Ectodermal cell (in vitro differentiated cells): ENCODE measurements around the gene ACO1.
"Not testable (repeated sequence)": the region's sequence is repeated elsewhere in the genome, so short reads cannot be mapped to it uniquely, and the experiment has no call there.

Experiments
- H3K27ac ChIP-seq: 2 replicates; pipeline ENCODE4 v1.7.0; 2013; ENCODE audit warnings: mild to moderate bottlenecking, low read depth, low read length; ENCODE audit not compliant: insufficient read depth, poor library complexity, severe bottlenecking
- H3K27me3 ChIP-seq: 2 replicates; pipeline ENCODE4 v1.7.0; 2013; ENCODE audit warnings: mild to moderate bottlenecking, low read length; ENCODE audit not compliant: insufficient read depth, control insufficient read depth, poor library complexity, severe bottlenecking
- H3K36me3 ChIP-seq: one replicate; pipeline ENCODE4 v1.7.0; 2013; ENCODE audit warnings: low read length; ENCODE audit not compliant: control insufficient read depth, insufficient read depth
- H3K4me1 ChIP-seq: one replicate; pipeline ENCODE4 v1.7.0; 2013; ENCODE audit warnings: low read length; ENCODE audit not compliant: control insufficient read depth, insufficient read depth
- H3K4me3 ChIP-seq: 2 replicates; pipeline ENCODE4 v1.7.0; 2013; ENCODE audit warnings: low read depth, low read length, control low read depth; ENCODE audit not compliant: insufficient read depth
- H3K9me3 ChIP-seq: 2 replicates; pipeline ENCODE4 v1.7.0; 2013; ENCODE audit warnings: mild to moderate bottlenecking, low read length, moderate library complexity; ENCODE audit not compliant: control insufficient read depth
- WGBS, 2 experiments: methylation state at CpG; one replicate each; pipeline ENCODE4 v1.1.7; 2013; ENCODE audit warnings: missing lambda C conversion rate in 2 of 2; 5-methylcytosine and 5-hydroxymethylcytosine counted together

ACO1 gene

DNA sequence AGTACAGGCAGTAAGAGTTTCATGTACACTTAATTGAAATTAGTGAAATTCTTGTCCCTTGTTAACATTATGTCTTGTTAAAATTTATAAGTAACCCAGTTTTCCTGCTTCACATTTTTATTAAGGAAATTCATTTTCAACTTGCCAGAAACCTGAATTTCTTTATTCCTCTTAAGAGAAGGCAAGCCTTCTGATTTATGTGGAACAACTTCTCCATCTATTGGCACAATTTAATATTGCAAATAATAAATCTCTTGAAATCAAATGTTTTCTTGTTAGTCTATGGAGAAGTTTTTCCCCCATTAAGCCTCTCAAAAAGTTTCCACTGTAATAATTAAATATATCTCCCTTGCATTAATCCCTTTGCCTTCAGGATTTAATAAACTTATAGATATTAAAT lies 33.8 kb upstream of the ACO1 start:
- Histone ChIP-seq H3K4me3 (no peak overlapping the region), H3K27ac (no peak overlapping the region), H3K4me1 (peaks cover 2% of the 10 kb centered on the region), H3K36me3 (no peaks in the 10 kb centered on the region), H3K9me3 (no peaks in the 10 kb centered on the region), H3K27me3 (no peaks in the 10 kb centered on the region)

DNA sequence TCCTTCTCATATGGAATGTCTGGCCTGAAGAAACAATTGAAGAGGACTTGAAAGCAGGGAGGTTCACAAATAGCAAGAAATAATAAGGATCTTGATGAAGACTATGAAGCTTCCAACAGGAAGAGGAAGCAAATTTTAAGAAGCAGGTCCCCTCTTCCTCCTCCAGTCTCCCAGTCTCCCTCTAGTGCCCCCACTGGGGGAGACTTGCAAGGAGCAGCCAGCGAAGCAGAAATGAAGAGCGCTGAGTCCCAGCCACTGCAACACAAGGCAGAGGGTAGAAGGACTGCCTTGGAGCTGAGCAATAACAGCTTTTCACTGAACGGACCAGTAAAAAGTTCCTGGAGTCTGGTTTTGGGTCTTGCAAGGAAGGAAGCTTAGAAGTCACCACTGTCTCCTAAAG lies 32.6 kb upstream of the ACO1 start:
- Histone ChIP-seq H3K4me3 (no peak overlapping the region), H3K4me1 (no peaks in the 10 kb centered on the region), H3K27ac (no peak overlapping the region), H3K9me3 (no peaks in the 10 kb centered on the region), H3K36me3 (no peaks in the 10 kb centered on the region), H3K27me3 (no peaks in the 10 kb centered on the region)
- 71 to 72% methylated on average over 3 of the region's 3 CpGs for WGBS, 2 experiments

DNA sequence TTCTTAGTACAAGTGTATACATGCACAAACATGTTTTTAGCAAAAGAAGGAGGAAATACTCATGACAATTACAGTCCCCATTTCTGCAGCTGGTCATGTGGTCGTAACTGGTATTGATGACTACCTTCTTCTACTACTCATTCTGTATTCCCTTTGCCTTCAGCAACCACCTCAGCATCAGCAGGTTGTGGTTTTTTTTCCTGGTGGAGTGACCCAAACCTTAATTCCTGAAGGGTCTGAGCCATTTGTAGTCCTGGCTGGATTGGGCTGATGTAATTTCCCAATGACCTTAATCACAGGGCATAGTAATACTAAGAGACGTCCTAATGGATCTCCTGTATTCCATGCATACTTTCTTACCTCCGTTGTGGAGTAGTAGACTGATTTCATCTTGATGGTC lies 31.0 kb upstream of the ACO1 start:
- H3K27me3 ChIP-seq, H3K27ac ChIP-seq, H3K4me1 ChIP-seq, H3K4me3 ChIP-seq, H3K9me3 ChIP-seq, H3K36me3 ChIP-seq: not testable (repeated sequence)
- 92 to 94% methylated on average over 3 of the region's 3 CpGs for WGBS, 2 experiments

DNA sequence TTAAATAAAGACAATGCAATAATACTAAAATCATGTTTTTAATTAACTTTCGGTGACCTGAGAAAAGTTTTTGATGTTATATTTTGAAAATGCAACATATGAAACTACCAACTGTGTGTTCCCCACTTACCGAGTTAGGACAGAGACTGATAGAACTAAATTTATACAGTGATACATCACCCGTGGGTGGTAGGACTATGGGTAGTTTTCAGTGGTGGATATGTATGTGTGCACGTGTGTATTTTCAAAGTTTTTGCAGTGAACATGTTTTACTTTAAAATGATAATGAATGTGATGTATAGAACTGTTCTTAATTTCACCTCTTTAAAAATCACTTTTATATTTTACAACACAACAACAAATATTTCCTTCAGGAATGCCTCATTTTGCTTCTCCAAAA lies 25.0 kb upstream of the ACO1 start:
- Histone ChIP-seq H3K4me3 (no peak overlapping the region), H3K27ac (no peak overlapping the region), H3K36me3 (no peaks in the 10 kb centered on the region), H3K9me3 (no peaks in the 10 kb centered on the region), H3K4me1 (no peaks in the 10 kb centered on the region), H3K27me3 (no peaks in the 10 kb centered on the region)
- WGBS, 2 experiments = 97 to 100% methylated on average over 3 to 4 of the region's 4 CpGs

DNA sequence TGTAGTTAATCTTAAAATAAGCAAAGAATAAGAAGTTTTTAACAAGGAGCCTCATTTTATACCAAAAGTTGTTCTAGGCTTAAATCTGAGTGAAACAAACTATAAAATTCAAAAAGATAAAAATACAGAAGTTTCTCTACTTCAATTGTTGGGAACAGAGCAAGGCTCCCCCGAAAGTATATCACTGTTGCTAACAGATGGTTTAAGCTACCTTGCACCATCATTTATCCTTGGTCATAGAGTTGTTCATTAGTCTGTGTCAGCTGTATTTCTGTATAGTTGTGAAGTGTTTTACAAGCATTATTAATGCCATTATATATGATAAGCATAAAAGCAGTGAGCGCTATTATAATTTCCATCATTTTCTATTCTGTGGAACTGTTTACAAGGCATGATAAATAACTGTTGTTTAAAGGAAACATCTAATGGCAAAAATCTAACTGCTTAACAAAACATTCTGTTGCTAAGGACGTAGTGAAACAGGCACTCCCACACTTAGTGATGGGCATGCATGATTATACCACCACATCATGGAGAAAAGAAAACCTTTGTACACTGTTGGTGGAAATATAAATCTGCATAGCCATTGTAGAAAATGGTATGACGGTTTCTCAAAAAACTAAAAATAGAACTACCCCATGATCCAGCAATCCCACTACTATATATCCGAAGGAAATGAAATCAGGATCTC lies 23.3 kb upstream of the ACO1 start:
- Histone ChIP-seq H3K27me3 (no peaks in the 10 kb centered on the region), H3K36me3 (no peaks in the 10 kb centered on the region), H3K9me3 (no peaks in the 10 kb centered on the region), H3K4me3 (no peak overlapping the region), H3K4me1 (no peaks in the 10 kb centered on the region), H3K27ac (no peak overlapping the region)
- 94 to 97% methylated on average over 3 to 4 of the region's 5 CpGs for WGBS, 2 experiments

DNA sequence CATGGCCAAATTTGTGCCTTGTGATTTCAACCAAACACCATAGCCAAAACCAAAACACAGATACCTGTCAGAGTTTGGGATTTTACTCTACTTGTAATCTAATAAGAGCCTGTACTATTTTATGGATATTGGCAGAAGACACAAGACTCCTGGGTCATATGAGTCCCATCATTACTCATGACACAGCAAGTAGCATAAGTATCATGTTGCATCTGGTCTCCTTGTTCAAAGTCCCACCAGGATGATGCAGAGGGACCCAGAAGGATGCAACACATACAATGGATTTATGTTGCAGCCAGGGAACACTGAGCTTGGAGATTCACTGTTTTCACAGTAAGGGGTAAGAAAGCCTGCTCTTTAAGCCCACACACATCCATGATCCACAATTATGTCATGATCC lies 13.2 kb upstream of the ACO1 start:
- no peak overlapping the region for H3K4me3 ChIP-seq
- H3K27me3 ChIP-seq = no peaks in the 10 kb centered on the region
- no peak overlapping the region for H3K27ac ChIP-seq
- no peaks in the 10 kb centered on the region for H3K9me3 ChIP-seq
- no peaks in the 10 kb centered on the region for H3K36me3 ChIP-seq
- H3K4me1 ChIP-seq = no peaks in the 10 kb centered on the region

DNA sequence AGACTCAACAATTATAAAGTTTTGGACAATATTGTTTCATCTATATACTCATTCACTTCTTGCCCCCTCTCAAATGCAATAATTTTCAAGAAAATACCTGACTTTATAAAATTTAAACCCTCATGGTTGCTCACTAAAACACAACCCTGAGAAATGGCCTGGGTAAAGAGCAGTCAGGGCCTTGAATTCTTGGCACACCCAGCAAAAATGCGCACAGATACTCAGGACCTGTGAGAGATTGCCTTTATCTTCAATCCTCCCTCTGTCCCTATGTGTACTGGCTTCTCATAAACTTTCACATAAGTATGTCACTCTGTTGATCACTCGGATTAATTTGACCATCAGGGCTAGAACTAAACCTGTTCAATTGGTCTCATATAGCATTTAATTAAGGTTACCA lies 12.8 kb upstream of the ACO1 start:
- H3K36me3 ChIP-seq = no peaks in the 10 kb centered on the region
- no peaks in the 10 kb centered on the region for H3K27me3 ChIP-seq
- WGBS, 2 experiments = 97 to 98% methylated on average over 2 of the region's 2 CpGs
- no peak overlapping the region for H3K27ac ChIP-seq
- H3K4me1 ChIP-seq = no peaks in the 10 kb centered on the region
- H3K9me3 ChIP-seq = no peaks in the 10 kb centered on the region
- no peak overlapping the region for H3K4me3 ChIP-seq

DNA sequence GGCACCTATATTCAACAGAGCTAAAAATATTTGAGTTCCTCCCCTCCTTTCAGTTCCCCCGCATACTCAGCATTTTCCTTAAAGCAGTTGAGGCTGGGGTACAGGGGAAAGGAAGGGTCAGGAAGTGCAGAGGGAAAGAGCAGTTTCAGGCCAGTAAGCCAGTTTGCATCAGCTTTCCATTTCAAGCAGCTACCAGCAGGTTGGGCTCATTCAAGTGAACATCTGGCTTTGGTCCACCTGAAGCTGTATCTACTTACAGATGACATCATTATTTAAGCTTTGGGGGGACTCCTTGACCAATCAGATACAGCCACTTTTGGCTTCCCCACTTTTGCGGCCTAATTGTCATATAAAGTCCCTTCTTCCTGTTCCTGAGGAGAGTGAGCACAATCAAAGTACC lies 8.2 kb upstream of the ACO1 start:
- H3K27ac ChIP-seq = no peak overlapping the region
- H3K27me3 ChIP-seq = peaks cover 14% of the 10 kb centered on the region
- H3K4me3 ChIP-seq = no peak overlapping the region
- H3K4me1 ChIP-seq = no peaks in the 10 kb centered on the region
- no peaks in the 10 kb centered on the region for H3K36me3 ChIP-seq
- H3K9me3 ChIP-seq = no peaks in the 10 kb centered on the region
- 66 to 85% methylated on average over 2 of the region's 2 CpGs for whole genome bisulfite sequencing, 2 experiments

DNA sequence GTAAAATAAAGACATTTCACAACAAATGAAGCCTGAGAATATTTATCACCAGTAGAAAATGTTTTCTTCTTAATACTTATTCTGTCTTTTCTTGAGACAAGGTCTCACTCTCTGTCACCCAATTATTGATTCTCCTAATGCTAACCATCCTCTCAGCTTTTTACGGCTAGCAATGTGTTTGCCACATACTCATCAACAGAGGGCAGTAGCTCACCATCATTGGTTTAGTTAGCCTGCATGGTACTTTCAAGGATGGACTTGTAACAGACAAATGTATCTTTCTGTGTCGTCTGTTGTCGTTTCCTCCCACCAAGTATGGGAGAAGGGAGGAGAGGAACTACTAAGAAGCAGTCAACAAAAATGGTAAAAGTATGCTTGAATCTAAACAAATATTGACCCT lies 5.9 kb upstream of the ACO1 start:
- Histone ChIP-seq H3K4me3 (no peak overlapping the region), H3K27ac (no peak overlapping the region), H3K27me3 (peaks cover 35% of the 10 kb centered on the region), H3K36me3 (no peaks in the 10 kb centered on the region), H3K4me1 (no peaks in the 10 kb centered on the region), H3K9me3 (no peaks in the 10 kb centered on the region)
- 4 to 7% methylated on average over 3 of the region's 3 CpGs for WGBS, 2 experiments

DNA sequence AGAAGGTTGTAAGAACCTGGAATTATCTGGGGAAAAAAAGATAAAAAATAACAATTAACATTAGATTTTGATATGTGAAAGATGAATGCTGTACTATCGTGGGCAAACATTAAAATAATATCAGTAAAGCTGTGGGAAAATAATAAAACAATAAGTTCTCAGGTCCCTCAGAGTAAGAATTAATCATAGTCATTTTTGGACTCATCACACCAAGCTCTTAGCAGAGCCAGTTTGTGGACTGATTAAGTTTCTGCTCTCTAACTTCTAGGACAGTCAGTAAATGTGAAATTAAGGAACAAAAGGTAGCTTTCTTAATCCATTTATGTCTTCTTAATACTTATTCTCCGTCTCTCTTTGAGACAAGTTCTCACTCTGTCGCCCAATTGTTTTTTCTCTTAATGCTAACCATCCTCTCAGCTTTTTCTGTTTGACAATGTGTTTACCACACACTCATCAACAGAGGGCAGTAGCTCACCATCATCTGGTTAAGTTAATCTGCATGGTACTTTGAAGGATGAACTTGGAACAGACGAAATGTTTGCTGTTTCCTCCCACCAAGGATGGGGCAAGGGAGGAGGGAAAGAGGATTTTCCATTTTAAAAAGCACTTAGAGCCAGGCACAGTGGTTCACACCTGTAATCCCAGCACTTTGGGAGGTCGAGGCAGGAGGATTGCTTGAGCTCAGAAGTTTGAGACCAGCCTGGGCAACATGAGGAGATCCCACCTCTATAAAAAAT lies 5.3 kb upstream of the ACO1 start:
- Histone ChIP-seq H3K4me3 (no peak overlapping the region), H3K36me3 (no peaks in the 10 kb centered on the region), H3K4me1 (no peaks in the 10 kb centered on the region), H3K27me3 (peaks cover 40% of the 10 kb centered on the region), H3K9me3 (no peaks in the 10 kb centered on the region), H3K27ac (no peak overlapping the region)
- 22 to 24% methylated on average over 4 of the region's 5 CpGs for WGBS, 2 experiments
